HepG2 (cell line): ENCODE results near the gene TMX2. TPM values are rescaled to one million over a fixed set of nuclear protein-coding genes. Genes with fewer than 3 reads are reported as not detected.

ENCODE experiments used
- ATAC-seq: fragments of 200-7000 bp; cut with Tn5 transposase; 3 replicates; pipeline ENCODE4 v1.9.1; 2020; ENCODE audit warnings: mild to moderate bottlenecking, moderate library complexity
- BruUV-seq: library from RNA; stranded (reverse); fragments of 400-500 nt; replicated peaks from 2 replicates; lab custom pipeline; 2021; lab: Mats Ljungman, UMichigan
- CTCF ChIA-PET: fragments of 300-600 bp; formaldehyde crosslinking; extraction: SDS; loops from one replicate; lab custom pipeline; 2021; ENCODE audit warnings: low total read pairs, inconsistent platforms, low intra/inter-chr PET ratio; lab: Yijun Ruan, JAX
- POLR2A ChIA-PET: fragments of 350-600 bp; sonication (Branson Sonifier 250); formaldehyde crosslinking; loops from one replicate; lab custom pipeline; 2020; ENCODE audit warnings: antibody characterized with exemption, inconsistent platforms; lab: Yijun Ruan, JAX
- DNase-seq: peaks from one replicate; pipeline ENCODE4 v3.0.0-alpha.2; 2015; ENCODE audit warnings: low spot score
- FAIRE-seq: peaks from 3 replicates; lab custom pipeline; 2011; peaks lifted over from hg19 to GRCh38; lab: Jason Lieb, UNC
- H2AFZ ChIP-seq: one replicate; pipeline ENCODE4 v1.6.1; 2011; ENCODE audit warnings: low read length, inconsistent platforms
- H3K27ac ChIP-seq: fragments of 300-600 bp; 3 replicates; pipeline ENCODE4 v1.8.0; 2011; ENCODE audit warnings: mixed run types, mild to moderate bottlenecking, mixed read lengths, low read length, inconsistent platforms; ENCODE audit not compliant: insufficient read depth; ENCODE audit errors: extremely low read length
- H3K27me3 ChIP-seq, 2 experiments: fragments of 200-600 bp in 1 of 2; 2 replicates in 1 of 2; 3 replicates in 1 of 2; pipeline versions ENCODE4 v1.6.0 to v1.8.0; 2011; ENCODE audit warnings: low read length in 2 of 2, mild to moderate bottlenecking in 2 of 2, moderate library complexity in 2 of 2, inconsistent platforms in 1 of 2; ENCODE audit not compliant: insufficient read depth in 2 of 2, control insufficient read depth in 1 of 2
- H3K36me3 ChIP-seq, 2 experiments: fragments of 200-600 bp in 1 of 2; replicated peaks in 1 of 2; 2 replicates in 1 of 2; 3 replicates in 1 of 2; pipeline versions ENCODE4 v1.5.1 to v1.8.0; 2011; ENCODE audit warnings: low read length in 2 of 2, inconsistent platforms in 1 of 2; ENCODE audit not compliant: insufficient read depth in 2 of 2, control insufficient read depth in 1 of 2
- H3K4me1 ChIP-seq: 2 replicates; pipeline ENCODE4 v1.5.1; 2012; ENCODE audit warnings: low read length, inconsistent platforms; ENCODE audit not compliant: insufficient read depth
- H3K4me2 ChIP-seq: 2 replicates; pipeline ENCODE4 v1.6.0; 2011; ENCODE audit warnings: low read depth, low read length, inconsistent platforms
- H3K4me3 ChIP-seq, 3 experiments: fragments of 200-600 bp in 1 of 3; sonication (generic), shearing (Covaris generic) in 1 of 3; replicated peaks in 1 of 3; 2 replicates each; pipeline ENCODE4 v1.5.1; 2011 to 2016; ENCODE audit warnings: low read length in 3 of 3, inconsistent platforms in 2 of 3, low read depth in 2 of 3, mild to moderate bottlenecking in 2 of 3, control low read depth in 1 of 3, mixed read lengths in 1 of 3; ENCODE audit not compliant: insufficient read depth in 1 of 3
- H3K79me2 ChIP-seq: one replicate; pipeline ENCODE4 v1.6.1; 2011; ENCODE audit warnings: low read length, inconsistent platforms; ENCODE audit not compliant: insufficient read depth
- H3K9ac ChIP-seq: 2 replicates; pipeline ENCODE4 v1.6.0; 2011; ENCODE audit warnings: mild to moderate bottlenecking, low read depth, low read length, inconsistent platforms; ENCODE audit not compliant: insufficient read depth
- H3K9me3 ChIP-seq: 2 replicates; pipeline ENCODE4 v1.5.1; 2012; ENCODE audit warnings: mild to moderate bottlenecking, low read length
- H4K20me1 ChIP-seq: 2 replicates; pipeline ENCODE4 v1.6.0; 2011; ENCODE audit warnings: inconsistent platforms, mild to moderate bottlenecking, low read length, moderate library complexity; ENCODE audit not compliant: insufficient read depth
- CAMTA2 ChIP-seq: sonication (generic); formaldehyde crosslinking; IDR thresholded peaks from 2 replicates; pipeline ENCODE4 v1.4.0; 2020; ENCODE audit warnings: mild to moderate bottlenecking, missing genetic modification reagents, borderline replicate concordance
- CBX1 ChIP-seq: IDR thresholded peaks from one replicate; pipeline ENCODE4 v1.6.1; 2016; ENCODE audit warnings: antibody characterized with exemption, low read depth
- ETV5 ChIP-seq: IDR thresholded peaks from 2 replicates; pipeline ENCODE4 v1.6.1; 2018; ENCODE audit warnings: missing biosample characterization, missing genetic modification reagents, inconsistent platforms, borderline replicate concordance
- GATAD2A ChIP-seq: IDR thresholded peaks from 2 replicates; pipeline ENCODE4 v1.6.1; 2016
- HNF4G ChIP-seq, 2 experiments: sonication (generic) in 1 of 2; formaldehyde crosslinking in 1 of 2; IDR thresholded peaks; 2 replicates each; pipeline versions ENCODE4 v1.4.0 to v1.6.1; 2011 to 2020; ENCODE audit warnings: borderline replicate concordance in 2 of 2, low read depth in 2 of 2, mild to moderate bottlenecking in 2 of 2, low read length in 1 of 2, missing genetic modification reagents in 1 of 2, moderate library complexity in 1 of 2
- MED8 ChIP-seq: sonication (generic); formaldehyde crosslinking; IDR thresholded peaks from 2 replicates; pipeline ENCODE4 v1.8.1; 2023; ENCODE audit warnings: mild to moderate bottlenecking, missing genetic modification reagents; ENCODE audit not compliant: insufficient replicate concordance
- NR1H2 ChIP-seq: sonication (generic); formaldehyde crosslinking; IDR thresholded peaks from 2 replicates; pipeline ENCODE4 v1.8.1; 2022; ENCODE audit warnings: low read depth, missing genetic modification reagents, borderline replicate concordance
- RAD51 ChIP-seq: fragments of 450-650 bp; IDR thresholded peaks from 2 replicates; pipeline ENCODE4 v1.6.1; 2016; ENCODE audit warnings: borderline replicate concordance
- TFE3 ChIP-seq: IDR thresholded peaks from 2 replicates; pipeline ENCODE4 v1.6.1; 2016
- THAP7 ChIP-seq: sonication (generic); formaldehyde crosslinking; IDR thresholded peaks from 2 replicates; pipeline ENCODE4 v1.8.1; 2023; ENCODE audit warnings: mild to moderate bottlenecking, missing genetic modification reagents
- ZBTB1 ChIP-seq: sonication (generic); formaldehyde crosslinking; IDR thresholded peaks from 2 replicates; pipeline ENCODE4 v1.4.0; 2020; ENCODE audit warnings: missing genetic modification reagents, borderline replicate concordance
- ZBTB10 ChIP-seq: sonication (generic); formaldehyde crosslinking; IDR thresholded peaks from 2 replicates; pipeline ENCODE4 v1.4.0; 2020; ENCODE audit warnings: missing genetic modification reagents, borderline replicate concordance
- ZBTB37 ChIP-seq: sonication (generic); formaldehyde crosslinking; IDR thresholded peaks from 2 replicates; pipeline ENCODE4 v1.4.0; 2020; ENCODE audit warnings: mild to moderate bottlenecking, missing genetic modification reagents
- ZKSCAN5 ChIP-seq: sonication (generic); formaldehyde crosslinking; IDR thresholded peaks from 2 replicates; pipeline ENCODE4 v1.5.1; 2020; ENCODE audit warnings: mild to moderate bottlenecking, missing genetic modification reagents
- ZNF256 ChIP-seq: sonication (generic); formaldehyde crosslinking; conservative IDR thresholded peaks from 2 replicates; pipeline ENCODE4 v1.4.0; 2020; ENCODE audit warnings: missing genetic modification reagents
- ZNF615 ChIP-seq: sonication (generic); formaldehyde crosslinking; IDR thresholded peaks from 2 replicates; pipeline ENCODE4 v1.5.0; 2020; ENCODE audit warnings: mild to moderate bottlenecking, missing genetic modification reagents, borderline replicate concordance
- WGBS: methylation state at CpG from one replicate; pipeline ENCODE4 v1.1.6; 2017; ENCODE audit warnings: low lambda C conversion rate; 5-methylcytosine and 5-hydroxymethylcytosine counted together
- in situ Hi-C: cut with HindIII; loops from 2 replicates; pipeline ENCODE4 v1.10.0; 2017; ENCODE audit warnings: low pct_unique_long_range_greater_than_20kb; ENCODE audit not compliant: extremely low pct_ligation_motif_present
- intact Hi-C: fragments of 100-400 bp; cut with micrococcal nuclease; formaldehyde crosslinking; loops from one replicate; pipeline ENCODE4 v1.10.0; 2022; ENCODE audit not compliant: unreplicated experiment
- polyA plus RNA-seq, 8 experiments: library from polyadenylated mRNA; depleted of rRNA in 3 of 8; stranded (reverse) in 7 of 8; unstranded in 1 of 8; fragments of >200 nt; fragmentation: Illumina TruSeq in 4 of 8; extraction: Trizol in 4 of 8; gene quantifications; 2 replicates each; pipeline versions ENCODE4 v1.2.1 to v1.2.3, GENCODE V29; 2011 to 2016; ENCODE audit warnings: low read depth in 4 of 8, missing spikeins in 1 of 8, mixed read lengths in 1 of 8; ENCODE audit not compliant: insufficient read depth in 1 of 8
- total RNA-seq, 5 experiments: library from RNA; depleted of rRNA; stranded (reverse); fragments of >200 nt; fragmentation: Illumina TruSeq; extraction: Trizol; gene quantifications; 2 replicates each; pipeline ENCODE4 v1.2.3, GENCODE V29; 2016; ENCODE audit warnings: low read depth in 1 of 5

Gene TMX2
- total and polyA plus RNA-seq, 2 of the 13 experiments (the other 11 are each of a cell fraction or from before 2014, with no cell fraction given) = 84.5 to 129 TPM

GRCh38 chr11:57732661-57733060, 20.3 kb downstream of the TMX2 start (continued):
- TF ChIP-seq TFE3 (CRISPR knock-in tag) = no peak

- Histone ChIP-seq H3K27ac (no peak overlapping the region), H3K9me3 (no peaks in the 10 kb centered on the region), H3K4me1 (no peaks in the 10 kb centered on the region), H4K20me1 (peaks cover 3% of the 10 kb centered on the region; the same call in 1 of the 2 replicates), H3K9ac (no peak overlapping the region), H3K27me3 (no peaks in the 10 kb centered on the region), H3K36me3 (peaks cover 9 to 52% of the 10 kb centered on the region in 2 experiments), H3K4me2 (no peak overlapping the region), H2AFZ (no peak overlapping the region), H3K79me2 (peaks cover 20% of the 10 kb centered on the region), H3K4me3 (no peak overlapping the region)
- FAIRE-seq (no peak), ATAC-seq (no peak), DNase-seq (no peak)
- no TSS peak for BruUV-seq
- intact Hi-C loops = no loop called here
- ChIA-PET CTCF (no interaction called here), POLR2A (no interaction called here)
- WGBS = 93% methylated on average over 3 of the region's 3 CpGs
- in situ Hi-C loops = no loop called here
- TF ChIP-seq ZNF615 (CRISPR knock-in tag) (no peak), CBX1 (no peak), ZBTB37 (CRISPR knock-in tag) (no peak), ZBTB1 (CRISPR knock-in tag) (no peak), NR1H2 (CRISPR knock-in tag) (no peak), ETV5 (CRISPR knock-in tag) (no peak), GATAD2A (CRISPR knock-in tag) (no peak), ZBTB10 (no peak), CAMTA2 (no peak), MED8 (CRISPR knock-in tag) (no peak), ZKSCAN5 (no peak), HNF4G (IDR thresholded peaks at IDR 0.05; ENCODE audit: borderline replicate concordance, low read depth, low read length) (no peak), HNF4G (CRISPR knock-in tag; IDR thresholded peaks at IDR 0.05; ENCODE audit: borderline replicate concordance, low read depth) (no peak), ZNF256 (CRISPR knock-in tag) (no peak), THAP7 (no peak), RAD51 (no peak)
Observed at GRCh38 chr11:57735619-57736298, 23.4 kb downstream of the TMX2 start.
